Endodermal cell (in vitro differentiated cells): ENCODE data around the gene IP6K1. TPM values are rescaled to one million over a fixed set of nuclear protein-coding genes. Genes with fewer than 3 reads are reported as not detected.
"Not testable (repeated sequence)": the region's sequence is repeated elsewhere in the genome, so short reads cannot be mapped to it uniquely, and the experiment has no call there.

Experiments
- DNase-seq: peaks from one replicate; pipeline ENCODE4 v3.0.0-alpha.2; 2017
- H3K27ac ChIP-seq: 2 replicates; pipeline ENCODE4 v1.5.1; 2013; ENCODE audit warnings: mild to moderate bottlenecking, low read depth, low read length, moderate library complexity
- H3K27me3 ChIP-seq: 2 replicates; pipeline ENCODE4 v1.6.1; 2013; ENCODE audit warnings: mild to moderate bottlenecking, low read length, moderate library complexity; ENCODE audit not compliant: insufficient read depth, control insufficient read depth, poor library complexity, severe bottlenecking
- H3K36me3 ChIP-seq: 2 replicates; pipeline ENCODE4 v1.7.0; 2013; ENCODE audit warnings: mild to moderate bottlenecking, low read length, moderate library complexity; ENCODE audit not compliant: control insufficient read depth, insufficient read depth
- H3K4me1 ChIP-seq: one replicate; pipeline ENCODE4 v1.7.0; 2013; ENCODE audit warnings: low read length; ENCODE audit not compliant: control insufficient read depth, insufficient read depth
- H3K4me3 ChIP-seq: 2 replicates; pipeline ENCODE4 v1.5.1; 2013; ENCODE audit warnings: mild to moderate bottlenecking, low read length, moderate library complexity
- H3K9ac ChIP-seq: 2 replicates; pipeline ENCODE4 v1.6.1; 2013; ENCODE audit warnings: mild to moderate bottlenecking, low read length, moderate library complexity; ENCODE audit not compliant: poor library complexity, severe bottlenecking; ENCODE audit errors: extremely low read depth
- H3K9me3 ChIP-seq: 2 replicates; pipeline ENCODE4 v1.6.1; 2013; ENCODE audit warnings: mild to moderate bottlenecking, low read length, moderate library complexity; ENCODE audit not compliant: control insufficient read depth
- H3K27ac Mint-ChIP-seq: 2 replicates; pipeline ENCODE4 v1.8.0; 2020; ENCODE audit warnings: mixed read lengths
- H3K27me3 Mint-ChIP-seq: 2 replicates; pipeline ENCODE4 v1.8.0; 2021; ENCODE audit warnings: mild to moderate bottlenecking, mixed read lengths; ENCODE audit not compliant: insufficient read depth
- H3K36me3 Mint-ChIP-seq: 2 replicates; pipeline ENCODE4 v1.8.0; 2020; ENCODE audit warnings: low read depth, mixed read lengths
- H3K4me1 Mint-ChIP-seq: 2 replicates; pipeline ENCODE4 v1.8.0; 2020; ENCODE audit warnings: mixed read lengths
- H3K4me3 Mint-ChIP-seq: 2 replicates; pipeline ENCODE4 v1.8.0; 2020; ENCODE audit warnings: mild to moderate bottlenecking, moderate library complexity, mixed read lengths
- H3K9me3 Mint-ChIP-seq: 2 replicates; pipeline ENCODE4 v1.8.0; 2020; ENCODE audit warnings: mild to moderate bottlenecking, mixed read lengths
- WGBS, 2 experiments: methylation state at CpG; one replicate each; pipeline versions ENCODE4 v1.1.5 to v1.1.7; 2013; ENCODE audit warnings: missing lambda C conversion rate in 2 of 2, mixed read lengths in 1 of 2; ENCODE audit not compliant: insufficient coverage in 1 of 2, insufficient read length in 1 of 2; 5-methylcytosine and 5-hydroxymethylcytosine counted together
- total RNA-seq, 2 donors: library from RNA; stranded (reverse); fragmentation: NEBNext Ultra II Directional in 1 of 2; extraction: Animal tissue kit (Norgen Biotek cat#: 25700) in 1 of 2; gene quantifications; 2 replicates in 1 of 2; 3 replicates in 1 of 2; pipeline ENCODE4 v1.2.1, GENCODE V29; 2021
- TF ChIP-seq, protein P1 (sequence below): fragments of 200-600 bp; sonication (generic); conservative IDR thresholded peaks from 2 replicates; pipeline ENCODE4 v1.5.0; 2021; ENCODE audit warnings: antibody characterized with exemption, mild to moderate bottlenecking

Gene IP6K1
- total RNA-seq, 2 donors from 2014 or later: 45.8 to 49.8 TPM

DNA sequence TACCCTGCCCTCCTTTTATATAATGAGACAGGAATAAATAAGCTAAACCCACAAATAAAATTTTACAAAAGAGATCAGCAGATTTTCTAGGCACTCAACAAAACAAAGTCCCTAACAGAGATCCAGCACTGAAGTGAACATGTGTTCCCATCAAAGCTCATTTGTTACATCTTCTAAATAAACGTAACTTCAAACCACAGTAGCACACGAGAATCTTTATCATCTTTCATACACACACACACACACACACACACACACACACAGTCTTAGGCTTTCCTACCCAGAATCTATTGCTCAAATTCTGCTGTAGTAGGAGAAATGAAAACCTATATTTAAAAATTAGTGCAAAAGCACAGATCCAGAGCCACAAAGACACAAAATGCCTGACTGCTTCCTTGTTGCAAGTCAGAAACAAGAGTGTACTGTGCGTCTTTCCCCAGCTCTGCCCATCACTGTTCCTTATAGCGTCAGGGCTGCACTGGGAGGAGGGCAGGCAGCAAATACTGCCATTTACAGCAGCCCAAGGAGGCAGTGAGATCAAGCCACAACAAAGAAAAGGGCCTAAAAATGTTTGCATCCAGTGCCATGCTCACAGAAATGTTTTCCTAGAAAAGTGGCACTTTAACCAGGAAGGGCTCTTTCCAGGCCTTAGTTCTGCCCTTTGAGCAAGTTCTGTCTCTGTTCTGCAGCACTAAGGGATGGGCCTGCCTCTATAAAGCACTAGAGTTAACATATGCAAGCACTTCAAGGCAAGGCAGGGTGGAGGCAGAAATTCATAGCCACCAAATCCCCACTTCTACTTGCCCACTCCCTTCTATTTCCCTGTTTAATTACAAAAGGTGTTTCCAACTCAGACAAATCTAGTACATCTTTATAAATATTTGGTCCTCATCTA, 6.0 kb downstream of the IP6K1 start:
- Mint-ChIP-seq H3K4me3 (no peak overlapping the region), H3K27ac (no peak overlapping the region), H3K36me3 (peaks cover 43% of the 10 kb centered on the region), H3K9me3 (no peaks in the 10 kb centered on the region), H3K4me1 (peaks cover 3% of the 10 kb centered on the region), H3K27me3 (no peaks in the 10 kb centered on the region)
- Histone ChIP-seq H3K4me1 (no peaks in the 10 kb centered on the region), H3K4me3 (no peak overlapping the region), H3K36me3 (peaks cover 56% of the 10 kb centered on the region), H3K9ac (no peak overlapping the region), H3K9me3 (no peaks in the 10 kb centered on the region), H3K27ac (no peak overlapping the region), H3K27me3 (no peaks in the 10 kb centered on the region)
- TF ChIP-seq, protein P1, sequence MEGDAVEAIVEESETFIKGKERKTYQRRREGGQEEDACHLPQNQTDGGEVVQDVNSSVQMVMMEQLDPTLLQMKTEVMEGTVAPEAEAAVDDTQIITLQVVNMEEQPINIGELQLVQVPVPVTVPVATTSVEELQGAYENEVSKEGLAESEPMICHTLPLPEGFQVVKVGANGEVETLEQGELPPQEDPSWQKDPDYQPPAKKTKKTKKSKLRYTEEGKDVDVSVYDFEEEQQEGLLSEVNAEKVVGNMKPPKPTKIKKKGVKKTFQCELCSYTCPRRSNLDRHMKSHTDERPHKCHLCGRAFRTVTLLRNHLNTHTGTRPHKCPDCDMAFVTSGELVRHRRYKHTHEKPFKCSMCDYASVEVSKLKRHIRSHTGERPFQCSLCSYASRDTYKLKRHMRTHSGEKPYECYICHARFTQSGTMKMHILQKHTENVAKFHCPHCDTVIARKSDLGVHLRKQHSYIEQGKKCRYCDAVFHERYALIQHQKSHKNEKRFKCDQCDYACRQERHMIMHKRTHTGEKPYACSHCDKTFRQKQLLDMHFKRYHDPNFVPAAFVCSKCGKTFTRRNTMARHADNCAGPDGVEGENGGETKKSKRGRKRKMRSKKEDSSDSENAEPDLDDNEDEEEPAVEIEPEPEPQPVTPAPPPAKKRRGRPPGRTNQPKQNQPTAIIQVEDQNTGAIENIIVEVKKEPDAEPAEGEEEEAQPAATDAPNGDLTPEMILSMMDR: no peak
- WGBS, 2 experiments: 92 to 100% methylated on average over 2 to 3 of the region's 4 CpGs
- no peak for DNase-seq

DNA sequence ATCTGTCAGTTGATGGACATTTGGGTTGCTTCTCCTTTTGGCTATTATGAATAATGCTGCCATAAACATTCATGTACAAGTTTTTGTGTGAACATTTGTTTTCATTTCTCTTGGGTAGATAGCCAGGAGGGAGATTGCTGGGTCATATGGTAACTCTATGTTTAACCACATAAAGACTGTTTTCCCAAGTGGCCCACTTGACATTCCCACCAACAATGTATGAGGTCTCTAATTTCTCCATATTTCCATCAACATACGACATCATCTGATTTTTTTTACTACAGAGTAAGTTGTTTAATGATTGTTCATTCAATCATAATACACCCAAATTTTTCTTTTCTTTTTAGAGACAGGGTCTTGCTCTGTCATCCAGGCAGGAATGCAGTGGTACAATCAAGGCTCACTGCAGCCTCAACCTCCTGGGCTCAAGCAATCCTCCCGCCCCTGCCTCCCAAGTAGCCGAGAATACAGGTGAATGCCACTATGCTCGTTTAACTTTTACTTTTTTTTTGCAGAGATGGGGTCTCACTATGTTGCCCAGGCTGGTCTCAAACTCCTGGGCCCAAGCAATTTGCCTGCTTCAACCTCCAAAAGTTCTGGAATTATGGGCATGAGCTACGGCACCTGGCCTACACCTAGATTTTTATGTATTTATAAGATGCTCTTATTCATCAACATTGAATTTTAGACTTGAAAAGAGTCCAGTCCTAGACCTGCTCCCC, 6.8 kb downstream of the IP6K1 start:
- no peaks in the 10 kb centered on the region for H3K4me1 ChIP-seq

DNA sequence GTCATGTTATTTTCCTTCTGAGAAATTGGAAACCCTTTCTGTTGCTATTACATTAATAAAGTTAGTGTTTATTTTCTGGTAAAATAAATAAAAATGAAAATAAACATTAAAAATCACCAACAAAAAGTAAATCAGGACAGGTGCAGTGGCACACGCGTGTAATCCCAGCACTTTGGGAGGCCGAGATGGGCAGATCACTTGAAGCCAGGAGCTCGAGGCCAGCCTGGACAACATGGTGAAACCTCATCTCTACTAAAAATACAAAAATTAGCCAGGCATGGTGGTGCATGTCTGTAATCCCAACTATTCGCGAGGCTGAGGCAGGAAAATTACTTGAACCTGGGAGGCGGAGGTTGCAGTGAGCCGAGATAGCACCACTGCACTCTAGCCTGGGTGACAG, 10.2 kb downstream of the IP6K1 start:
- H3K9me3 ChIP-seq, H3K9ac ChIP-seq, DNase-seq, H3K4me1 ChIP-seq, H3K4me1 Mint-ChIP-seq, H3K4me3 ChIP-seq, H3K27me3 Mint-ChIP-seq, H3K4me3 Mint-ChIP-seq, H3K27ac Mint-ChIP-seq, H3K27me3 ChIP-seq, H3K9me3 Mint-ChIP-seq, H3K27ac ChIP-seq: not testable (repeated sequence)
- H3K36me3 ChIP-seq: peaks cover 54% of the 10 kb centered on the region
- WGBS, 2 experiments: 97 to 98% methylated on average over 8 of the region's 8 CpGs
- peaks cover 34% of the 10 kb centered on the region for H3K36me3 Mint-ChIP-seq

More for the DNA sequence above, 6.8 kb downstream of the IP6K1 start:
- no peak overlapping the region for H3K9ac ChIP-seq
- peaks cover 43% of the 10 kb centered on the region for H3K36me3 Mint-ChIP-seq
- no peak overlapping the region for H3K4me3 ChIP-seq
- H3K27ac ChIP-seq: no peak overlapping the region
- TF ChIP-seq, protein P1: no peak
- 83 to 96% methylated on average over 3 to 5 of the region's 5 CpGs for WGBS, 2 experiments
- no peak for DNase-seq
- H3K9me3 ChIP-seq: no peaks in the 10 kb centered on the region
- H3K9me3 Mint-ChIP-seq: no peaks in the 10 kb centered on the region
- no peaks in the 10 kb centered on the region for H3K27me3 ChIP-seq
- peaks cover 3% of the 10 kb centered on the region for H3K4me1 Mint-ChIP-seq
- peaks cover 60% of the 10 kb centered on the region for H3K36me3 ChIP-seq
- no peak overlapping the region for H3K4me3 Mint-ChIP-seq
- no peaks in the 10 kb centered on the region for H3K27me3 Mint-ChIP-seq
- H3K27ac Mint-ChIP-seq: no peak overlapping the region
